Left cardiac atrium (tissue), 4 donors: Measurements from ENCODE around the gene HEBP1. TPM values are rescaled to one million over a fixed set of nuclear protein-coding genes. Genes with fewer than 3 reads are reported as not detected.
A peak's percentile ranks its signal among the peaks of the same experiment; 100 is the strongest.

Source experiments
- ATAC-seq, 2 donors: fragments of 200-7000 bp; cut with Tn5 transposase; one replicate each; pipeline ENCODE4 v1.9.1; 2020; ENCODE audit warnings: mild to moderate bottlenecking in 2 of 2, moderate library complexity in 2 of 2
- DNase-seq: peaks from one replicate; pipeline ENCODE4 v3.0.0-alpha.2; 2020
- intact Hi-C, 2 donors: fragments of 100-400 bp; cut with DNase I; formaldehyde crosslinking; loops; one replicate each; pipeline versions ENCODE4 v1.14.1 to v1.15.1; 2022 to 2023
- total RNA-seq, 2 donors: library from RNA; stranded (reverse); fragmentation: NEBNext Ultra II Directional; extraction: Animal tissue kit (Norgen Biotek cat#: 25700); gene quantifications; one replicate each; pipeline ENCODE4 v1.2.1, GENCODE V29; 2021
- donor health status: DM: no; HTN: yes; CAD: no.
- donor health status: DM: no; HTN: yes; CAD: no; lungs with severe emphysema.
- donor health status: DM: yes; HTN: yes; CAD: no.
- donor health status: Dilated cardiomyopathy.

HEBP1 gene
- total RNA-seq, 2 donors from 2014 or later, result 57.5 to 65.1 TPM

DNA sequence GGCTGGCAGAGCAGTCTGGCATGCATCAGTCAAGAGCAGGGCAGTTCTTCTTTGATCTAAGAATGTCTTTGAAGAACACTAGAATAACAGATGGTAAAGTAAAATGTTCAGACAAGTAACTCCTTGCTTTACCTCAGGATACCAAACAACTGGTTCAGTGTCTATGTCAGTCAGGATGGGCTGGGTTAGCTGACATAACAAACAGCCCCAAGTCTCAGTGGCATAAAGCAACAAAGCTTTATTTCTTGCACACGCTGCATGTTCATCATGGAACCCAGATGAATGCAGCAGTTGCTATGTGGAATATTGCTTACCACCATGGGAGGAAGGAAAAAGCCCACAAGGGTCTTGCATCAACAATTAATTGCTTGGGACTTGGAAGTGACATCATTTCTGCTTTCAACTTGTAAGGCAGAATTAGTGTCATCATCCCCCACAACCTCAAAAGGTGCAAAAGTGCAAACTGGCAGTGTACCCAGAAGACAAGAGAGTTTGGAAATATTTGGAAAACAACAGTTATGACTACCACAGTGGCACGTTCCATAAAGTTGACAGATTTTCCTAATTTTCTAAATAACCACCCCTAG lies 69.3 kb downstream of the HEBP1 start:
- intact Hi-C loops, result no loop called here
- DNase-seq (no peak), ATAC-seq (no peak)

GRCh38 chr12:12929696-12930095 lies 70.4 kb downstream of the HEBP1 start:
- ATAC-seq (no peak), DNase-seq (no peak)
- intact Hi-C loops, result no loop called here

- ATAC-seq (peak; percentile 91 to 95), DNase-seq (peak; percentile 65)
- intact Hi-C loops, result no loop called here
Observed at GRCh38 chr12:12927211-12928079, 72.6 kb downstream of the HEBP1 start.

DNA sequence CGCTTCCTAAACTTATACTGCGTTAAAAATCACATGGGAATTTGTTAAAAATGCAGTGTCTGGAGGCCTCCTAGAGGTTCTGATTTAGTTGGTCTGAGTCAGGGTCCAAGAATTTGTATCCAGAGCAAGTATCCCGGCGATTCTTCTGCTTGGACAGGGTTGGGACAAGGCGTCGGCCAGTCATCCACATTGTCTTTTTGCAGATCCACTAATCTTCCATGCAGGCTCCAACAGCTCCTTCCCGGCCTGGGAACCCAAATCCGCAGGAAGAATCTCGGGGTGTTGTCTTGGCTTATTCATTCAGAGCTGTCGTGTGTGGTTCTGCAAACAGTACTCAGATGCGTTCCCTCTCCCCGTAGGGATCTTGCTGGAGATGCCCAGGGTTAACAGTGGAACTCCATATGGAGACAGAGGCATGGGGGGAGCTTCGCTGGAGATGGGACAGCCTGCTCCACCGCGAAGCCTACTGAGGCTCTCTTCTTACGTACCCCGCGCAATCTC lies 73.4 kb downstream of the HEBP1 start:
- no peak for ATAC-seq
- intact Hi-C loops, result no loop called here
- no peak for DNase-seq

- intact Hi-C loops, result no loop called here
- no peak for DNase-seq
- no peak for ATAC-seq
Observed at GRCh38 chr12:12925388-12925787, 74.7 kb downstream of the HEBP1 start.

Other genes with a start within 250 kb of the HEBP1 start
- gene APOLD1, start 214.6 kb downstream of the HEBP1 start, total RNA-seq, result 10 to 100 TPM; 36.0 to 56.7 TPM
- gene DDX47, start 186.9 kb downstream of the HEBP1 start, total RNA-seq, result 10 to 100 TPM; 29.7 to 31.6 TPM
- 1 to 10 TPM; 2.6 to 5.6 TPM for gene GPRC5A, start 108.7 kb downstream of the HEBP1 start, total RNA-seq
- gene GPRC5D, start 48.1 kb downstream of the HEBP1 start, total RNA-seq, result not detected
- gene FAM234B, start 44.1 kb upstream of the HEBP1 start, total RNA-seq, result 1 to 10 TPM; 3.7 to 3.8 TPM
- gene GSG1, start 103.4 kb upstream of the HEBP1 start, total RNA-seq, result not detected
- gene EMP1, start 196.5 kb upstream of the HEBP1 start, total RNA-seq, result 100 to 1,000 TPM; 304 to 477 TPM